Stimulated activated CD4-positive, alpha-beta T cell treated with anti-CD3 and anti-CD28 coated beads, Interleukin-15, amount 100 ng/mL, for 48 hours (primary cell): ENCODE data around the gene DCLK1.
"Not testable (repeated sequence)": the region's sequence is repeated elsewhere in the genome, so short reads cannot be mapped to it uniquely, and the experiment has no call there.

ENCODE experiments used
- DNase-seq, 2 donors: peaks; one replicate each; pipeline ENCODE4 v3.0.0-alpha.2; 2020; ENCODE audit warnings: low read depth in 2 of 2

The DCLK1 gene

DNA sequence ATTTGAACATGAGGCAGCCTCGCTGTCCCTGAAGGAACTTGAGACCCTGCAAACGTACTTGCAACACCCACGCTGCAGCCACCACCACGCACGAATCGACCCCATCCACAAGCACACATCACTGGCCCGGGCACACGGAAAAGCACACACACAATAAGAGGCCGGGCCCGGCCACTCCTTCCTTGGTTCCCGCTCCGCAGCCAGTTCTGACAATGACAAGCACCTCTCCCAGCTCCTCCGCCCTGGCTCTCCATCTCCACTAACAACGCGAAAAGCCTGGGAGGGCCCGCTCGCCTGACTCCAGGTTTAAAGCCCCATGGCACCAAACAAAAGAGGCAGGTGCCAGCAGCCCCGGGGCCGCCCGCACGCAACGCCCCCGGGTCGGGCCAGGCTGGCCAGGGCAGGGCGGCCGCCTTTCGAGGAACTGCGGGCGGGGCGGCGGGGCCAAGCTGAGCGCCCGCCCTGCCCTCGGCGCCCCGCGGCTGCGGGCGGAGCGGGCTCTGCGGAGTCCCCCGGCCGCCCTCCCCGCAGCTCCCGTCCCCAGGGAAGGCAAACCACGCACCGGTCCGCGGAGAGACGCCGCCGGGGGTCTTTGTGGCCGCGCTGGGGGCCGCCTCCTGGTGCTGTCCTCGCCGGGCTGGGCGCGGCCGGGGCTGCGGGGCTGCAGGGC, 495 bp downstream of the DCLK1 start:
- DNase-seq = no peak

DNA sequence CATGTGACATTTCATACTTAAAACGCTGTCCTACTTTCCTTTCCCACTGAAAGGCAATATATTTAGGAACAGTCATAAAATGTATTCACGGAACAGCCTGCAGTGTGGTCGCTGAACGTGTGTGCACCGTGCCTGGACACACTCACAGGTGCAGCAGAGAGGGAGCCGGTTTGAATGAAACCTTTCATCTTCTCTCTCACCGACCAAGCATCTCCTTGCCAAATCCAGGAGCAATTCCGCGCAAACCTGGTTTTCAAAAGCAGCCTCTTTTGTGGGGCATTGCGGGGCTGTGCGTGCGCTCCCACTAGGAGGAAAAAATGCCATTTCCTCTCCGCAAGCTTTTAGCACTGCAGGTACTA, 1.0 kb downstream of the DCLK1 start:
- no peak for DNase-seq

DNA sequence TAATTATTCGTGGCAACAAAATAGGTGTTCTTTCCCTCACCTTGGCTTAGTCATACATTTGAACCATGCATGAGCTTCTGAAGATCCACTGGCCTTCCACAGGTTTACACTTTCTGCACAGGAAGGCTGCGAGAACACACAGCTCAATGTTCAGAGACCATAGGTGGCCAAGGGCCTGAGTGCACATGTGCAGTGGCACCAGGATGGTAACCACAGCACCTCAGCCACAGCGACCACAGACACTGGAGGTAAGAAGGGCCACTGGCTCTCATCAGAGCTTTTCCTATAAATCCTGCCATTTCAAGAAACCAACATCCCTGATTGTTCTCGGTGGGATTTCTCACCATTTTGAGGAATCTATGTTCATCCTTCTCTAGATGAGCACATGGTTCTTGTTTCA, 1.6 kb downstream of the DCLK1 start:
- no peak for DNase-seq

DNA sequence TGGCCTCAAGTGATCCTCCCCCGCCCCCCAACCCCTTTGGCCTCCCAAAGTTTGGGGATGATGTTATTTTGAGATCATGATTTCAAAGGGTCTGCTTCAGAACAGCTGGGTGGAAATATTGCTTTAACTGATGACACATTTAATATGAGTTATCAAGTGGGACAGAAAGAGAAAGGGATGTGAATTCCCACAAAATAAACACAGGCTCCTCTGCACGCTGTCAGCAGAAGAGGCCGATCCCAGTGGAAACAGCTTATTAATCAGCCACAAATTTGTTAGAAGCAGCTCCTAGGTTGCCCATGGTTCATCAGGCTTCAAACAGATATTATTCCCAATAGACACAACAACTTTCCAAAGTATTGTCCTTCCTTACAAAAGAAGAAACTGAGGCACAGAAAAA, 4.7 kb downstream of the DCLK1 start:
- no peak for DNase-seq

DNA sequence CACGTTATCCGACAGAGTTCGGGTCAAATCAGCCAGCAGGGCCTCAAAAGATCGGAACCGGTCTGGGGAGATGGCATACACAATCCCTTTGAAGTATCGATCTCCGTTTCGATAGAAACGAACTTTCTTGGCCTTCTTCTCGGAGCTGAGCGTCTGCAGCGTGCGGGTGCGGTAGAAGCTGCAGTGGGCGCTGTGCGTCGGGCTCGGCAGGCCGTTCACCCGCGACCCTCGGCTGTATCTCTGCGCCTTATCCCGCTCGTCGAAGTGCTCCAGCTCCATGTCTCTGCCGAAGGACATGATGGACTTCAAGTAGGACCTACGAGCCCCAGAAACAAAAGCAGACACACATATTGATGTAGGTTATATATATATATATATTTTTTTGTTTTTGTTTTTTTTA, 5.3 kb downstream of the DCLK1 start:
- DNase-seq = no peak

DNA sequence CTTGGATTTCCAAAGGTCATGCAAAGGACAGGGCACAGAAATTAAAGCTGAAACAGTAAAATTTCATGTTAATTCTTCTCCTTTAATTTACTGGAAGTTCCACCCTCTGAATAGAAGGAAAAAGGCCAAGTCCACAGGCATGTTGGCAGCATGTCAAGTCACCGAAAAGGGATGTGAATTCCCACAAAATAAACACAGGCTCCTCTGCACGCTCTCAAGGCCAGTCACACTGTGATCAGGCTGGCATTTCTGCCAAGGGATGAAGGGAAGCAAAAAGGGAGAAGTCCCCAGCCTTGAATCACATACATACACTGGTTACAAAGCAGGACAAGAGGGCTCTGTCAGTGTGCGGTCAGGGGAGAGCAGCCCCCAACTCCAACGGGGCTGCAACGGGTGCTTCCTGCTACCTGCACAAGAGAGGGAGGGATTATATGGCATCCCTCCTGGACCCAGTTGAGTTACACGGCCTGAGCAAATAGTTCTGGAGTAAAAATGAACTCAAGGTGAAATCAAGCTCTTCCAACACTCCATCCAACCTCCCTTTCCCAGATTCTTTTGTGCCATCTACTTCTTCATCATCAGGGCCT, 6.9 kb downstream of the DCLK1 start:
- DNase-seq = no peak

DNA sequence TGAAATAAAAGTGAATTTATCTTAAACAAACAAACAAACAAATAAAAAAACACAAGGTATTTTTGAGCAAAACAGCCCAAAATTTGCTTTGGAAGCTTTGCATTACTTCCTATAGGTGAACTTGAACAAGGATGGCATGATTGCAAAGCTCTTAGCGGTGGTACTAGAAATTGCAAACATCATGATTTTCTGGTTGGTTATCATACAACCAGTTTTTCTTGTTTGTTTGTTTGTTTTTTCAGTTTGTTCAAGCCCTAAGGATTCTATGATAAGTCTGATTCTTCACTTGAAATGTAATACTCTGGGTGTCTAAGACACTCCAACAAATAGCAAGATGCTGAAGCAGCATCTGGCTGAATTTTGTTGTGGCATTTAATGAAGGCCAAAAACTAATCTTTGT, 15.9 kb downstream of the DCLK1 start:
- DNase-seq = no peak

DNA sequence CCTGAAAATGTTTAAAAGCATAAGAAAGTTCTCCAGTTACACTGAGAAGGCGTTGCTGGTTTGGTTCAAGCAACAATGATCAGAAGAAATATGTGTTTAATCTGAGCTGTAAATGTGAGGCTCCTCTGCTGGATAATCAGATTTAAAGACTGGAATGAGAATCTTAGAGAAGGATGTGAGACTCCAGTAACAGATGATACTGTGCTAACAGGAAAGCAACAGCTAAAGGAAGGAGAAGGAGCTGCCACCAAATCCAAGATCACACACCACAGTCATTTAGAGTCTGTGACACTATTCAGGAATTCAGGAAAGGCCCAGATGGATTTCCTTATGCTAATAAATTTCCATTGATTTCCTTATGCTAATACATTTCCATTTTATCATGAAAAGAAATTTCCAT, 16.9 kb downstream of the DCLK1 start:
- no peak for DNase-seq

DNA sequence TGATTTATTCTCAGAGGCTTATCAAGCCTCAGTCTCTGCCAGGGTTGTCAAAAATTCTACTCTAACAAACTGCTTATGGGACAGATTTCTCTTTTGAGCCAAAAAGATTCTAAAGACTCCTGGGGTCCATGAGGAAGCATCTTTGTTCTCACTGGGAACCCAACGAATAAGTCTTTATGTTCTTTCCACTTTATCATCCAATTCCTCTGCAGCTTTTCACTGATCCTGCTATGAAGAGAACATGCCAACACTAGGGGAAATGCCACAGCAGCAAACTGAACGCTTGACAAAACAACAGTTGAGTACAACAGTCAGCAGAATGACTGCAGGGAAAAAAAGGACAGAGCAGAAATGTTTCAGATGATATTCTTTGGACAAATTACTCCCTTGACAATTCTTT, 22.2 kb downstream of the DCLK1 start:
- no peak for DNase-seq

DNA sequence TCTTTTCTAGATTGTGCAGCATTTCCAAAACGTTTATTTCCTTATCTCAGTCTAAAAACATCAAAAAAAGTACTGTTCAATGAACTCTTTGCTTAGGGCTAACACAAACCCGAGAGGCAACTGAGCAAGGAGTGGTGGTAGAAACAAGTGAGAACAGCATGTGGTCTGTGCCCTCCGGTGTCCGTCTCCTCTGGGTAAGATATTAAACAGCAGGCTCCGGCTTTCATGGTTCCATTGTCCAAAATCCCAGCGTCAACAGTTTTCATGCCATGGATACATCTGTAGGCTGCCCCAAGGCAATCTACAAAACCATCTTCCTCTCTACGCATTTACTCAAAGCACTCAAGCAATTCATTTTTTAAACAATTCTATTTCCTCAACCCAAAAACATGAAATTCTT, 22.8 kb downstream of the DCLK1 start:
- DNase-seq = no peak

DNA sequence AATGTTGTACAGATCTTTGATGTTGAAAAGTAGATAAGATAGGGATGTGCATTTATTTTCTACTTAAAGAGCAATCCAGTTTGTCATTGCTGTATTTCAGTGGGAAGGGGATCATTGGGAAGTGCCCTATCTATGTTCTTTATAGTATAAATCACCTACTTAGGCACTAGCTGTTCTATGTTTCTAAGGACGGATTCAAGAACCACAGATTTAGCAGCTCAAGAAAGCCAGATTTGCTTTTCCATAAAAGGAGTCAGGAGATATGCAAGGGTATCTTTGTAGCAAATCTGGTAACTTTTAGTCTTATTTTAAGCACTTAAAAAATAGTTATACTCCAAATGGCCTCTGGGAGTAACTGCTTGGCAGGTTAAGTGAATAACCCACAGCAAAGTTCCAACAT, 23.7 kb downstream of the DCLK1 start:
- DNase-seq = no peak

DNA sequence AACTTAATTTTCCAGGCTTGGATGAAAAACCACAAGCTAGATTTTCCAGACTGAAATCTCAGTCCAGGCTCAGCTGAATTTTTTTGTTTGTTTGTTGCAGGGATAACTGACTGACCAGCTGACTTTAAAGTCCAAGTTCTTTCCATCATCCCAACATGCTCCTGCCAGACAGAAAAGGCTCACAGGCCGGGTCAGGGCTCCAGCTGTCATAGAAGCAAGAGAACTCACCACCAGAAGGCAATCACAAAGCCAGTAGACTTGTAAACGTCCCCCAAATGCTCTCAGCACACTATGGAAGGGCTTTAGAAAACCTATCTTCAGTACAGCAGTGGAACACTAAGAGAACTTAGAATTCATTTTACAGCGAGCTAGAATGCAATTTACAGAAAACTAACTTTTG, 25.5 kb downstream of the DCLK1 start:
- DNase-seq = no peak

DNA sequence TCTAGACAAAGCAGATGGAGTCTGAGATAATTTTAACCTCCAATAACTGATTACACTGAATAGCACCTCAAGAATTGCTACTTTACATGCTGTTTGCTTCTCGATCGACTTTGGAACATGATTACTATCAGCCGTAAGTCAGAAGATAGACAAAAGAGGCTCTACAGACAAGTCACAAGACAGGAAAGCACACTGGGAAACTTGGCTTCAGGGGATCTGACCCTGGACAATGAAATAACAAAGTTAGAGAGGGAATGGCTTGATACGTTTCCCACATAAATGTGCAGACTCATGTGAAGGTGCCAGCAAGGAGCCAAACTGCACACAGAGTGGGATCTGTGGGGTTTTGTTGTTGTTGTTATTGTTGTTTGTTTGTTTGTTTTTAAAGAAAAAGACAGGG, 28.5 kb downstream of the DCLK1 start:
- no peak for DNase-seq

DNA sequence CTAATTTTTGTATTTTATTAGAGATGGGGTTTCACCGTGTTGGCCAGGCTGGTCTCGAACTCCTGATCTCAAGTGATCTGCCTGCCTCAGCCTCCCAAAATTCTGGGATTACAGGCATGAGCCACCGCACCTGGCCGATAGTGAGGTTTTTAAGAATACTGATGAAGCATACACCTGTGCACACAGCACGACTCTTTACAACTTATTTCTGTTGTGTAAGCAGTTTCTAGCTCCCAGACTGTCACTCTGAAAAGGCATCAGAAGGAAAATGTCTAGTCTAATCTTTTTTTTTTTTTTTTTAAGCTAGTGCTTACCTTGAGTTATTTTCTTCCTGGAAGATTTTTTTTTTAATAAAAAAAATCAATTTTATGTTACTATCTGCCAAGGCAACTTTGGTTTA, 29.3 kb downstream of the DCLK1 start:
- DNase-seq = not testable (repeated sequence)

DNA sequence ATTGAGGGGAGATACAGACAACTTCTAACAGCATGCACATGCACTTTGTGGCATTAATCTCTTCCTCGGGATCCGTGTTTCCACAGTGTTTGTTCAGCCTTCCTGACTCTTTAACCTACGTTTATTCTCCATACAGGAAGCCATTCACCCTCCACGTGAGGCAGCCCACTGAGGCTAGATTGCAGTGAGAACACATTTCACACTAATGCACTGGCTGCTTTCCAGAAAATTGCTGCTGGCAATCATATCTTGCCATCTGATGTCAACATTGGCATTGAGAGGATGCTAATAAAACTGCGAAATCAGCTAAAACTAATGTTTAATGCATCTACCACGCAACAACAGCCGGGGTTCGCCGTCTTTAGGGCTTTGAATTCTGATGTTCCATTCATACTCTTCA, 30.0 kb downstream of the DCLK1 start:
- DNase-seq = no peak

DNA sequence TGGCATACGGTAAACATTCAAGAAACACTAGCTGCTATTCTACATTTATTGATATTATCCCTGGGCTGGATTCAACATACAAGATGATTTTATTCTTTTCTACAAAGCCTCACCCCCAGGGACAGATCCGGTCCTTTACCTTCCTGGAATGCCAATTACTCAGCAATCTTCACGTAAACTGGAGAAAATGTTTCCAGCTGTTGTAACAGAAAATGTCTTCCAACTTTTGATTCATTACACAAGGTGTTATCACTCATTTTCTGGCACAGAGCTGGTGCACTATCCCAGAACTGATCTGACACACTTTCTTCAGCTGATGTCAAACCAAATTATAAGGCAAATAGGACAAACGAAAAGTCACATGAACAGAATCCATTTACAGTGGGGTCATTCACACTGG, 33.1 kb downstream of the DCLK1 start:
- DNase-seq = no peak

DNA sequence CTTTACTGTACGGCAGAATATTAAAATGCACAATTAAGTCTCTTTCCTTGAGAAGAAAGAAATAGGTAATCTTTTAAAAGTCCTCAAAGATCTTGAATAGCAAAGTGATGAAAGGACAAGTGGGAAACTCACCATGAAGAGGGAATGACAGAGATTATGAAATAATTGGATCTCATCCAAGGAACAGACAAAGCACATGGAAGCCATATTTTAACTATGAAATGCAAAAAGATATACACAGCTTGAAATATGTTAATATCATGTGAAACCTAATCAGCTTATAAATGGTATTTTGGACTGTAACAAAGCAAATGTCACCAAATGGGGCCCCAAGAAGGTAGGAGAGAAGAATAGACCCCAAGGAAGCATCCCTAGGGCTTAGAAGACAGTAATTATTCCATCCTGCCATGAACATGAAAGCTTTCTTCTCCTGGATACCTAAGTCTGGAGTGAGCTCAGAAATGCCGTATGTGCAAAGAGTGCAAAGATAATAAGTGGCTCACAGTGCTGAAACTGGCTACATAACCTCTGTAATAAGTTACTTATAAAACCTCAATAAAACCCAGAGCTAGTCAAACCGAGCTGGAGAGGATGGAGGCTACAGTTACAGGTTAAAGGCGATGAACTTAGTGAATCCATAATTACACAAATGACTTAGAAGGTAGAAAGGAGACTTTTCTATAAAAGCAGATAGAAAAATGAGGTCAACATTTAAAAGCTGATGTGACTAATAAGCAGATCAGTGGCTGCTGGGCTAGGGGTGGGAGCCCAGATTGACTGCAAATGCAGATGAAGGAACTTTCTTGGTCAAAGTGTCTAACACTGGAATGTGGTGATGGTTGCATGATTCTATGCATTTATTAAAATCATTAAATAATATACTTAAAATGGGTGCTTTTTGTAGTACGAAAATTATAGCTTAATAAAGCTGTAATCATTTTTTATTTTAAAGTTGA, 34.4 kb downstream of the DCLK1 start:
- no peak for DNase-seq

DNA sequence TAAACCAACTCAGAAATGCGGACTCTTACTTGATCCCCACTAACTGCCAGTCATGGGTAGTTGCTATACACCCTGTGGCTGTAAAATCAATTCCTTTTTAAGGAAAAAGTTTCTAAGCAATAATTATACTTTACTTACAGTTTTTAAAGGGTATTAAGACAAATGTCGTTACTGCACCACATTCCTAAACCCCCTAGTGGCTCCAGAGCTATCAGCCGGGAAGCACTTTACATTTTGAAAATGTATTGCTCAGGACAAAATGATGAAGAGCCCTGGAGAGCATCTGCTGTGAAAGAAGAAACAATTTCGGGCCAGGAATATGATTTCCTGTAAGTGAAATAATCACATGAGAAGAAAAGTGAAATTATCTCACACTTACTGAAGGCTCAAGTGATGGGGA, 36.7 kb downstream of the DCLK1 start:
- no peak for DNase-seq

DNA sequence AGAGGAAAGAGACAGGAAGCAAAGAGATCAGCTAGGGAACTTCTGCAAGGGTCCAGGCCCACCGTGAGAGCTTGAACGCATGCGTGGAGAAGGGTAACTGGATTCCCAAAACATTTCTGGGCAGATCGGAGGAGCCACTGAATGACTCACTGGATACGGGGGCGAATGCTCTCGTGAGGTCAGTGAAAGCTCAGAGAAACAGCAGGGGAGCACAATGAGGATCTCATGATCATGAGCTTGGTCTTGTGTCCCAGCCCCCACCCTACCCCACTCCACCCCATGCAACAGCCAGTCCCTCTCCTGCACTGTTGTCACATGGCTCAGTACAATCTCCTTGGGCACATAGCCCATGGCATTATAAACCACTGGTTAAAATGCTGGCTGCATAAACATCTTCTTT, 40.6 kb downstream of the DCLK1 start:
- no peak for DNase-seq

DNA sequence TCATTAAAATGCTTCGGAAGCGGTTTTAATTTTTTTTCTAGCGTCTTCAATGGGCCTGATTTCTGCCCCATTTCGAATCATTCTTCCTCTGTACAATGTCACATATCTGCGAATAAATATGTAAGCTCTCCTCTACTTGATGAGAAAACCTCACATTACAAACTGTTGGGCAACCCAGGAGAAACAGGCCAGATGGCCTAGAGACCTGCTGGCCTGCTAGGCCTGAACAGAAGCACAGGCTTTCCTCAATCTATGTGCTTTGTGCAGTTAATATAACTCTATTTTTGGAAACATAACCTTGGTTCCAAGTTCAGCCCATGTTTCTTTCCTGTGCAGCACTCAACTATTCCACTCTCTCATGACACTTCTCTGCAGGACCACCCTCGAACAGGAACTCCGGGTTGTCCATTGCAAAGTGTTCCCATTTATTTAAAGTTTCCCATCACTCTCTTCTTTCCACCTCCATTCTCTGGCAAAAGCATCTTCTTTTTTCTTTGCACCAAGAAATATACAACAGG, 42.0 kb downstream of the DCLK1 start:
- no peak for DNase-seq

DNA sequence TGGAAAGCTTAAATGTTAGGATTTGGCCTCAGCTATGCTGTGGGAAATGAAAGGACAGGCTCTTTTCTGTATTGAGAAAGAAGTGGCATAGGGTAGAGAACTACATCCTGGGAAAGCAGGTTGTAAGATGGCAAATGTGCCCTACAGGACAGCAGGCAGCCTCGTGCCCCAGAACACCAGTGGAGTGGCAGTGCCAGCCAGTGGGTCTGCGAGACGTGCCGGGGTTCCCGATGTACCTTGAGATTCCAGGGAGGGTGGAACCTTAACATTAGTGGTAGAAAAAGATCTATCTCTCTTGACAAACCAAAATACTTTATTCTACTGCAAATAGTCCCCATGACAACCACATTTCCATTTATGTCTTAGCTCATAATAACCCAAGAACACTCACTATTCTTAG, 42.7 kb downstream of the DCLK1 start:
- no peak for DNase-seq

DNA sequence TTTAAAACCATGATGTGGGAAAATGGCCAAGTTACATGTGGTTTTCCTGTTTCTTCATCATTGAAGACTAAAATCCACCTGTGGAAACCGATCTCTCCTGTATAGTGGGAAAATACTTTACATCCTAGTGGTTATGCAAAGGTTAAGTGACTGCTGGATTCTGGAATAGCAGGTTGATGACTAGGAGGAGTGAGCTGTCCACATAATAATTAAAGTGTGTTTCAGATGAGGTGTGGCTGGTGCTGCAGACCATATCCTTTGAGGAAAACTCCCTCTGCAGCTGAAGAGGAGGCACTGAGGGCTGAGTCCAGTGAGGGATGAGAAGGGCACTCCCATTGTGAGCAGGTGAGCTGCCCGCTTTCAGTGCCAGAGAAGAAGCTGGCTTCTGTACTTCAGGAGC, 43.2 kb downstream of the DCLK1 start:
- no peak for DNase-seq

DNA sequence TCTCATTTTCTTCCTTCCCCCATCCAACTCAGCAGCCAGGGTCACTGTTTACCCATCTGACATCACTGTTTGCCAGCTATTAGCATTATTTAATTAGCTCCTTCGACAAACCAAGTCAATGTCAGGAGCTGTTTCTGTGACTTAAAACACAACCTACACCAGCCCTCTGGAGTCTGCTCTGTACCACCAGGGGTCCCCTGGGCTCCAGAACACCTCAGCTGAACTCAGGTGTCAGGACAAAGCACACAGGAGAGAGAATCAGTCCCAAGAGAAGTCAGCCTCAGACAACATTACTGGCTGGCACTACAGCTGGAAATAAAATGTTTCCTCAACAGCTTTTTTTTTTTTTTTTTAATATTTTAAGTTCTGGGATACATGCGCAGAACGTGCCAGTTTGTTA, 45.1 kb downstream of the DCLK1 start:
- DNase-seq = no peak
